Heart right ventricle (tissue), 16 donors: Measurements from ENCODE around the gene MREG. TPM values are rescaled to one million over a fixed set of nuclear protein-coding genes. Genes with fewer than 3 reads are reported as not detected.
A peak's percentile ranks its signal among the peaks of the same experiment; 100 is the strongest.

Experiments
- ATAC-seq, 8 donors: fragments of 200-7000 bp; cut with Tn5 transposase; one replicate each; pipeline ENCODE4 v1.9.1; 2020; ENCODE audit warnings: mild to moderate bottlenecking in 8 of 8, moderate library complexity in 8 of 8, moderate number of reproducible peaks in 1 of 8
- DNase-seq, 2 donors: peaks; one replicate each; pipeline ENCODE4 v3.0.0-alpha.2; 2020
- H3K27ac ChIP-seq, 10 donors: fragments of 200-600 bp; sonication (generic) in 2 of 10; one replicate each; pipeline versions ENCODE4 v1.5.0 to v1.8.0; 2020 to 2022; ENCODE audit warnings: mild to moderate bottlenecking in 3 of 10
- H3K27me3 ChIP-seq, 7 donors: fragments of 200-600 bp; one replicate each; pipeline ENCODE4 v1.8.0; 2021 to 2022; ENCODE audit warnings: mild to moderate bottlenecking in 2 of 7
- H3K36me3 ChIP-seq, 9 donors: fragments of 200-600 bp; sonication (generic) in 1 of 9; one replicate each; pipeline versions ENCODE4 v1.5.0 to v1.8.0; 2020 to 2022; ENCODE audit warnings: mild to moderate bottlenecking in 2 of 9
- H3K4me1 ChIP-seq, 9 donors: fragments of 200-600 bp; sonication (generic) in 1 of 9; one replicate each; pipeline versions ENCODE4 v1.5.0 to v1.8.0; 2020 to 2022; ENCODE audit warnings: mild to moderate bottlenecking in 4 of 9
- H3K4me3 ChIP-seq, 10 donors: fragments of 200-600 bp; sonication (generic) in 2 of 10; one replicate each; pipeline versions ENCODE4 v1.5.0 to v1.8.0; 2020 to 2022; ENCODE audit warnings: mild to moderate bottlenecking in 7 of 10, moderate library complexity in 2 of 10
- H3K9me3 ChIP-seq, 11 donors: fragments of 200-600 bp in 10 of 11; sonication (generic) in 2 of 11; one replicate each; pipeline versions ENCODE4 v1.5.0 to v1.8.0; 2013 to 2022; ENCODE audit warnings: mild to moderate bottlenecking in 2 of 11, control low read depth in 1 of 11, moderate library complexity in 1 of 11
- CTCF ChIP-seq, 9 donors: fragments of 200-600 bp; sonication (generic) in 2 of 9; IDR thresholded peaks; one replicate each; pipeline versions ENCODE4 v1.5.0 to v1.8.0; 2021 to 2022; ENCODE audit warnings: antibody characterized with exemption in 9 of 9, mild to moderate bottlenecking in 5 of 9, moderate library complexity in 1 of 9
- WGBS, 2 donors: extraction: QIAGEN DNeasy Blood & Tissue Kit; methylation state at CpG; one replicate each; pipeline ENCODE4 v1.1.7; 2013; ENCODE audit warnings: inconsistent platforms in 1 of 2; 5-methylcytosine and 5-hydroxymethylcytosine counted together
- intact Hi-C, 10 donors: fragments of 100-400 bp; cut with DNase I; formaldehyde crosslinking; loops; one replicate each; pipeline versions ENCODE4 v1.11.1 to v1.14.2; 2022
- polyA plus RNA-seq, 2 donors: library from polyadenylated mRNA; stranded (reverse); fragments of 200-250 nt; gene quantifications; one replicate each; pipeline ENCODE4 v1.2.3, GENCODE V29; 2013
- total RNA-seq, 10 donors: library from RNA; stranded (reverse); fragmentation: NEBNext Ultra II Directional in 3 of 10; extraction: Animal tissue kit (Norgen Biotek cat#: 25700) in 3 of 10; gene quantifications; one replicate each; pipeline versions ENCODE4 v1.2.1 to v1.2.4, GENCODE V29; 2021 to 2023
- donor health status: Arrhythmogenic right ventricular cardiomyopathy.
- donor health status: ischemic (EF 13 %, LVEDD 7.1; RV severe dilation, severe dysfunction).
- donor health status: healthy with polysubstance abuse.
- donor health status: DM: no; HTN: yes; CAD: no.
- donor health status: DM: no; HTN: no; CAD: no.
- donor health status: ischemic (EF 25% LVEDD 6.9; RV normal size, moderate dysfunction).
- donor health status: ischemic (EF 25% LVEDD 5.7; RV mildly dilated, moderate dysfunction).
- donor health status: healthy.
- donor health status: DM: yes; HTN: yes; CAD: no.
- donor health status: Ischemic cardiomyopathy.
- donor health status: ischemic (EF 35%, LVEDD 5.7; RV mildly dilated, moderate dysfunction).
- donor health status: nonischemic (EF 11% LVEDD 7.7; RV severe dilation, severe dysfunction).
- donor health status: DM: yes; HTN: yes; CAD: no.
- donor health status: PGD.
- donor health status: ischemic (EF 29% LVEDD 5.4; RV normal size, mild dysfunction).
- donor health status: nonischemic (EF 23%, LVEDD 6.1; RV moderate dilation, normal function).

The MREG gene
- total and polyA plus RNA-seq, 12 donors = 0.13 to 1.5 (median 0.38) TPM

- no peaks in the 10 kb centered on the region for H3K27me3 ChIP-seq
- H3K4me1 ChIP-seq = peaks cover 0 to 17% (median 8%) of the 10 kb centered on the region in 9 donors
- no peaks in the 10 kb centered on the region for H3K36me3 ChIP-seq
- WGBS, 2 donors = 81 to 87% methylated on average over 5 of the region's 5 CpGs
- DNase-seq (no peak), ATAC-seq (no peak)
- H3K27ac ChIP-seq = peak overlapping the region in 1 of 10 donors; percentile 22
- no peak for TF ChIP-seq CTCF (IDR thresholded peaks at IDR 0.05)
- H3K4me3 ChIP-seq = no peak overlapping the region
- intact Hi-C loops = loop anchor here in 1 of 10 donors (10.0 kb wide), 1 partner anchor 61 kb away; no protein-coding TSS in a partner anchor
- H3K9me3 ChIP-seq = no peaks in the 10 kb centered on the region
Observed at GRCh38 chr2:216015722-216016464, 2.5 kb upstream of the MREG start.

- no peak for TF ChIP-seq CTCF (IDR thresholded peaks at IDR 0.05)
- 93 to 94% methylated on average over 23 of the region's 23 CpGs for WGBS, 2 donors
- Histone ChIP-seq H3K4me3 (no peak overlapping the region), H3K27ac (no peak overlapping the region), H3K4me1 (peaks cover 0 to 17% (median 8%) of the 10 kb centered on the region in 9 donors), H3K36me3 (no peaks in the 10 kb centered on the region), H3K27me3 (no peaks in the 10 kb centered on the region), H3K9me3 (no peaks in the 10 kb centered on the region)
- intact Hi-C loops = loop anchor here in 1 of 10 donors (10.0 kb wide), 1 partner anchor 60 kb away; no protein-coding TSS in a partner anchor
- DNase-seq (no peak), ATAC-seq (no peak)
Observed at GRCh38 chr2:216014986-216015385, 1.6 kb upstream of the MREG start.

- no peak for ATAC-seq
- peak overlapping the region in 3 of 10 donors; percentile 58 to 60 (median 59) for H3K4me3 ChIP-seq
- intact Hi-C loops = loop anchor here in 1 of 10 donors (10.0 kb wide), 1 partner anchor 59 kb away; no protein-coding TSS in a partner anchor
- no peak for DNase-seq
- no peaks in the 10 kb centered on the region for H3K36me3 ChIP-seq
- TF ChIP-seq CTCF (IDR thresholded peaks at IDR 0.05) = no peak
- H3K9me3 ChIP-seq = no peaks in the 10 kb centered on the region
- 89 to 90% methylated on average over 8 of the region's 8 CpGs for WGBS, 2 donors
- no peak overlapping the region for H3K27ac ChIP-seq
- H3K4me1 ChIP-seq = peaks cover 0 to 17% (median 8%) of the 10 kb centered on the region in 9 donors
- no peaks in the 10 kb centered on the region for H3K27me3 ChIP-seq
Observed at GRCh38 chr2:216014006-216014405, 655 bp upstream of the MREG start.

- Histone ChIP-seq H3K9me3 (no peaks in the 10 kb centered on the region), H3K4me1 (peaks cover 0 to 17% (median 8%) of the 10 kb centered on the region in 9 donors), H3K36me3 (no peaks in the 10 kb centered on the region), H3K27me3 (no peaks in the 10 kb centered on the region), H3K27ac (no peak overlapping the region), H3K4me3 (peak overlapping the region; percentile 8 to 65 (median 58))
- intact Hi-C loops = loop anchor here in 1 of 10 donors (10.0 kb wide), 1 partner anchor 58 kb away; no protein-coding TSS in a partner anchor
- DNase-seq (no peak), ATAC-seq (peak in 1 of 8 donors; percentile 33)
- no peak for TF ChIP-seq CTCF (IDR thresholded peaks at IDR 0.05)
- WGBS, 2 donors = 20 to 27% methylated on average over 6 of the region's 6 CpGs
Observed at GRCh38 chr2:216012830-216013079, 596 bp downstream of the MREG start.
